CD4-positive, alpha-beta T cell treated with Interleukin-6 for 4 hours (primary cell): Measurements from ENCODE around the gene KLHL34.

Source experiments
- DNase-seq: peaks from one replicate; pipeline ENCODE4 v3.0.0-alpha.2; 2020; ENCODE audit warnings: mixed read lengths

The KLHL34 gene

GRCh38 chrX:21655901-21656586 is 2.1 kb downstream of the KLHL34 start:
- DNase-seq: no peak

GRCh38 chrX:21645886-21646285 is 12.2 kb downstream of the KLHL34 start:
- DNase-seq: no peak

GRCh38 chrX:21645431-21645830 is 12.7 kb downstream of the KLHL34 start:
- DNase-seq: no peak

GRCh38 chrX:21639775-21640174 is 18.4 kb downstream of the KLHL34 start:
- DNase-seq: no peak

- DNase-seq: no peak
Observed at GRCh38 chrX:21638311-21638710, 19.8 kb downstream of the KLHL34 start.

GRCh38 chrX:21632027-21632426 is 26.1 kb downstream of the KLHL34 start:
- no peak for DNase-seq

GRCh38 chrX:21623778-21624501 is 34.2 kb downstream of the KLHL34 start:
- DNase-seq: no peak

GRCh38 chrX:21620234-21620633 is 37.9 kb downstream of the KLHL34 start:
- DNase-seq: no peak

- no peak for DNase-seq
Observed at GRCh38 chrX:21616386-21616785, 41.7 kb downstream of the KLHL34 start.

- DNase-seq: no peak
Observed at GRCh38 chrX:21612154-21612553, 46.0 kb downstream of the KLHL34 start.

GRCh38 chrX:21610168-21610567 is 48.0 kb downstream of the KLHL34 start:
- no peak for DNase-seq

GRCh38 chrX:21606002-21606401 is 52.1 kb downstream of the KLHL34 start:
- DNase-seq: no peak
